DMS 273 (cell line): Measurements from ENCODE around the gene C11orf68.

ENCODE experiments used
- DNase-seq: peaks from one replicate; lab custom pipeline; 2025; ENCODE audit not compliant: unreplicated experiment; lab: John Stamatoyannopoulos, UW

Gene C11orf68

GRCh38 chr11:65915101-65915820 lies 3.6 kb downstream of the C11orf68 start:
- peak; percentile 72 for DNase-seq

- DNase-seq = no peak
Measured at GRCh38 chr11:65912845-65913244, 6.0 kb downstream of the C11orf68 start.

GRCh38 chr11:65911682-65912568 lies 6.9 kb downstream of the C11orf68 start:
- peak; percentile 82 for DNase-seq

GRCh38 chr11:65907878-65908277 lies 11.0 kb downstream of the C11orf68 start:
- no peak for DNase-seq

- DNase-seq = no peak
Measured at GRCh38 chr11:65906602-65907001, 12.3 kb downstream of the C11orf68 start.

GRCh38 chr11:65903715-65904114 lies 15.1 kb downstream of the C11orf68 start:
- DNase-seq = no peak

GRCh38 chr11:65903068-65903481 lies 15.8 kb downstream of the C11orf68 start:
- no peak for DNase-seq

- DNase-seq = no peak
Measured at GRCh38 chr11:65900899-65901180, 18.0 kb downstream of the C11orf68 start.

GRCh38 chr11:65900125-65900898 lies 18.6 kb downstream of the C11orf68 start, which contains the start of gene FOSL1:
TSS of gene FOSL1 (minus strand) at chr11:65900388. CDS start at chr11:65900339, 49 bp downstream.
- DNase-seq = peak; percentile 75

GRCh38 chr11:65899356-65900124 lies 19.3 kb downstream of the C11orf68 start:
- peak; percentile 30 for DNase-seq

GRCh38 chr11:65898656-65899355 lies 20.1 kb downstream of the C11orf68 start:
- DNase-seq = no peak

GRCh38 chr11:65897020-65897471 lies 21.8 kb downstream of the C11orf68 start:
- DNase-seq = no peak

GRCh38 chr11:65896034-65896999 lies 22.5 kb downstream of the C11orf68 start:
- no peak for DNase-seq

- no peak for DNase-seq
Measured at GRCh38 chr11:65895482-65895981, 23.3 kb downstream of the C11orf68 start.

GRCh38 chr11:65894034-65894591 lies 24.7 kb downstream of the C11orf68 start:
- DNase-seq = no peak

GRCh38 chr11:65892661-65893317 lies 26.1 kb downstream of the C11orf68 start:
- peak; percentile 40 for DNase-seq

- DNase-seq = peak; percentile 47
Measured at GRCh38 chr11:65892137-65892540, 26.7 kb downstream of the C11orf68 start.
